A549 treated with GW870086 at 1 μM for 4 hours (cell line): ENCODE data around the gene KRT3. TPM values are rescaled to one million over a fixed set of nuclear protein-coding genes. Genes with fewer than 3 reads are reported as not detected.

Source experiments
- total RNA-seq: library from RNA; stranded (reverse); fragments of 200-300 nt; extraction: Qiagen RNA extraction; gene quantifications from 5 replicates; pipeline ENCODE4 v1.2.3, GENCODE V29; 2022; ENCODE audit warnings: low read depth

The KRT3 gene
- 0.05 to 0.11 TPM (median 0.07 TPM) in 5 replicates for total RNA-seq

GRCh38 chr12:52795694-52796428, at the start of gene KRT3:
Gene KRT3 (minus strand): TSS chr12:52796117. CDS start chr12:52796042, 75 bp downstream.

GRCh38 chr12:52833922-52834726, 38.2 kb upstream of the KRT3 start, which contains the start of gene KRT79:
Gene KRT79 (minus strand): TSS chr12:52834311. CDS start chr12:52834260, 51 bp downstream.

GRCh38 chr12:52813885-52814709, 18.2 kb upstream of the KRT3 start, which contains the start of gene KRT4:
Gene KRT4 (minus strand): TSS chr12:52814116. CDS start chr12:52814058, 58 bp downstream.

GRCh38 chr12:52776913-52777395, 19.0 kb downstream of the KRT3 start, which contains the start of gene KRT76:
Gene KRT76 (minus strand): TSS chr12:52777345. CDS start chr12:52777291, 54 bp downstream.

Other genes starting within 250 kb of the KRT3 start
- gene KRT71, start 243.0 kb downstream of the KRT3 start, total RNA-seq: not detected in 5 replicates
- not detected in 5 replicates for gene KRT74, start 222.3 kb downstream of the KRT3 start, total RNA-seq
- not detected in 5 replicates for gene KRT72, start 194.7 kb downstream of the KRT3 start, total RNA-seq
- gene KRT73, start 177.6 kb downstream of the KRT3 start, total RNA-seq: not detected in 5 replicates
- gene KRT2, start 143.9 kb downstream of the KRT3 start, total RNA-seq: not detected in 5 replicates
- gene KRT1, start 115.7 kb downstream of the KRT3 start, total RNA-seq: not detected in 5 replicates
- not detected in 5 replicates for gene KRT77, start 92.6 kb downstream of the KRT3 start, total RNA-seq
- not detected in 5 replicates for gene KRT76, start 18.8 kb downstream of the KRT3 start, total RNA-seq
- 1.9 to 3.9 TPM (median 2.7 TPM) in 5 replicates for gene KRT4, start 18.0 kb upstream of the KRT3 start, total RNA-seq
- 0.09 to 0.20 TPM in 2 of 5 replicates, not detected in the others for gene KRT79, start 38.2 kb upstream of the KRT3 start, total RNA-seq
- 0.06 to 0.25 TPM in 2 of 5 replicates, not detected in the others for gene KRT78, start 52.9 kb upstream of the KRT3 start, total RNA-seq
- 3,905 to 4,615 TPM (median 4,500 TPM) in 5 replicates for gene KRT8, start 109.0 kb upstream of the KRT3 start, total RNA-seq
- gene KRT18, start 153.0 kb upstream of the KRT3 start, total RNA-seq: 2,631 to 3,100 TPM (median 2,917 TPM) in 5 replicates
- 216 to 371 TPM (median 266 TPM) in 5 replicates for gene EIF4B, start 210.3 kb upstream of the KRT3 start, total RNA-seq